Cardiac muscle cell (in vitro differentiated cells and primary cell): ENCODE results near the gene NFIA. TPM values are rescaled to one million over a fixed set of nuclear protein-coding genes. Genes with fewer than 3 reads are reported as not detected.

Experiments
- DNase-seq, 2 donors: peaks; one replicate each; pipeline versions ENCODE4 v3.0.0 to v3.0.0-alpha.2; 2010 to 2017; ENCODE audit warnings: low read depth in 1 of 2, low spot score in 1 of 2
- H3K27ac ChIP-seq: fragments of 200-600 bp; sonication (generic); 2 replicates; pipeline ENCODE4 v1.5.1; 2016
- H3K27me3 ChIP-seq: fragments of 200-600 bp; sonication (generic); 2 replicates; pipeline ENCODE4 v1.6.0; 2016; ENCODE audit warnings: control low read depth
- H3K36me3 ChIP-seq: fragments of 200-600 bp; sonication (generic); 2 replicates; pipeline ENCODE4 v1.5.1; 2016; ENCODE audit warnings: control low read depth
- H3K4me1 ChIP-seq: fragments of 200-600 bp; sonication (generic); 2 replicates; pipeline ENCODE4 v1.8.1; 2017; ENCODE audit warnings: low read depth, mild to moderate bottlenecking, mixed run types
- H3K4me3 ChIP-seq: fragments of 200-600 bp; sonication (generic); 2 replicates; pipeline ENCODE4 v1.5.1; 2016; ENCODE audit warnings: mild to moderate bottlenecking
- H3K9me3 ChIP-seq: fragments of 200-600 bp; sonication (generic); 2 replicates; pipeline ENCODE4 v1.5.1; 2017; ENCODE audit warnings: low read depth, mild to moderate bottlenecking, control low read depth
- CTCF ChIP-seq: IDR thresholded peaks from 2 replicates; pipeline ENCODE4 v1.5.1; 2012; ENCODE audit warnings: low read depth, mild to moderate bottlenecking, low read length
- polyA plus RNA-seq: library from polyadenylated mRNA; unstranded; fragments of >200 nt; fragmentation: Nextera tagmentation; extraction: Ambion mirVana; gene quantifications from 2 replicates; pipeline ENCODE4 v1.2.1, GENCODE V29; 2016
- total RNA-seq: library from RNA; depleted of rRNA; stranded (reverse); fragments of >200 nt; gene quantifications from 2 replicates; pipeline ENCODE4 v1.2.3, GENCODE V29; 2016

Gene NFIA
- total and polyA plus RNA-seq, 2 experiments from 2014 or later, result 10.1 to 12.0 TPM

- H3K4me3 ChIP-seq, result no peak overlapping the region
- H3K36me3 ChIP-seq, result no peaks in the 10 kb centered on the region
- peaks cover 52% of the 10 kb centered on the region for H3K27me3 ChIP-seq
- no peak for TF ChIP-seq CTCF
- peaks cover 7% of the 10 kb centered on the region for H3K4me1 ChIP-seq
- no peak overlapping the region for H3K27ac ChIP-seq
- no peaks in the 10 kb centered on the region for H3K9me3 ChIP-seq
- DNase-seq, result no peak
Measured at GRCh38 chr1:61047061-61047460, 35.3 kb upstream of the NFIA start.

GRCh38 chr1:61049850-61050540, 32.4 kb upstream of the NFIA start:
- H3K36me3 ChIP-seq, result no peaks in the 10 kb centered on the region
- H3K27me3 ChIP-seq, result peaks cover 52% of the 10 kb centered on the region
- peaks cover 28% of the 10 kb centered on the region for H3K4me1 ChIP-seq
- no peaks in the 10 kb centered on the region for H3K9me3 ChIP-seq
- peak; percentile 94 for TF ChIP-seq CTCF
- peak; percentile 92 for DNase-seq
- H3K27ac ChIP-seq, result peak overlapping the region; percentile 2
- peak overlapping the region; percentile 85 for H3K4me3 ChIP-seq

GRCh38 chr1:61050541-61051442, 31.6 kb upstream of the NFIA start:
- Histone ChIP-seq H3K4me3 (peak overlapping the region; percentile 85), H3K4me1 (peaks cover 28% of the 10 kb centered on the region), H3K9me3 (no peaks in the 10 kb centered on the region), H3K27ac (peak overlapping the region; percentile 2), H3K27me3 (peaks cover 53% of the 10 kb centered on the region), H3K36me3 (no peaks in the 10 kb centered on the region)
- DNase-seq, result peak; percentile 22 to 72
- TF ChIP-seq CTCF, result no peak

DNA sequence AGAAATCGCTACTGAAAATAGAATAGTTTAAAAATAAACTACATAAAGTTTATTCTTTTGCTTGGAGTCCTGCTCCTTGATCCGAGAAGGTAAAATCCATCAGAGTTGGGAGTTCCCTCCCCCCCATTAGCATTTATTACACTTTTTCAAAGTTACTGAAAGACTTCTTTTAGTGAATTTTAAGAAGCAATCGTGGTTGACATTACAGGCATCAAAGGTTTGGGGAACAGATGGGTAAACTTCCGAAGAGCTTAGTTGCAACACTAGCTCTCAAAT, 31.0 kb upstream of the NFIA start:
- no peak for TF ChIP-seq CTCF
- Histone ChIP-seq H3K4me3 (peak overlapping the region; percentile 85), H3K36me3 (no peaks in the 10 kb centered on the region), H3K27ac (no peak overlapping the region), H3K4me1 (peaks cover 28% of the 10 kb centered on the region), H3K9me3 (no peaks in the 10 kb centered on the region), H3K27me3 (peaks cover 54% of the 10 kb centered on the region)
- DNase-seq, result no peak

DNA sequence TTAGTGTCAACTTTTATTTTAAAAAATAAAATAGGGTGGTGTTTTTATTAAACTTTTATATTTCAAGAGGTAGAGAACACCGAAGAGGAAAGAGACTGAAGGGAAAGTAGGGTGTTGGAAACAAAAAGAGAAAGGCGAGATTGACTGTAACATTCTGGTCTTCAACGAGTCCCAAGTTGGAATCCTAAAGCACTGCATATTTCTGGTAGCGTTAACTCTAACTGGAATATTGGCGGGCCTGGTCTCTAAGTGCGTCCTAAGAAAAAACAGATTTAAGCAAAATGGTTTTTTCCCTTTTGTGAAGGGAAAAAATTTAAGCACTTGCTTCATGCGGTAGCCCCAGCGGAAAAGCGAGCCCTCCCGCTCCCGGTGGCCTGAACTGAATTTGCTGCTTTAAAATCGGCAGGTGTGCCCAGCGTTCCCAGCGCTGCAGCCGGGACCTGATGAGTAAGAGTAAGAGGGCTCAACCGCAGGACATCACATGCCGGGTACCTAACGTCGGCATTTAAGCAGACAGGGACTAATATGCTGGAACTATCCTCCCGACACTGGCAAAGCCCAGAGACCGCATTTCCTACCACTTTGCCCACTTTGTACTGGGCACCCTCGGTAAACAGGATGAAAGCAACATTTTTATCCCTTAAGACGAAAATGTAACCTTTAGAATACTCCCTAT, 30.5 kb upstream of the NFIA start:
- Histone ChIP-seq H3K4me3 (peak overlapping the region; percentile 85), H3K27ac (no peak overlapping the region), H3K4me1 (peaks cover 28% of the 10 kb centered on the region), H3K36me3 (no peaks in the 10 kb centered on the region), H3K27me3 (peaks cover 58% of the 10 kb centered on the region), H3K9me3 (no peaks in the 10 kb centered on the region)
- no peak for TF ChIP-seq CTCF
- no peak for DNase-seq
